ENCODE data around the gene BMPR1A.

DNA sequence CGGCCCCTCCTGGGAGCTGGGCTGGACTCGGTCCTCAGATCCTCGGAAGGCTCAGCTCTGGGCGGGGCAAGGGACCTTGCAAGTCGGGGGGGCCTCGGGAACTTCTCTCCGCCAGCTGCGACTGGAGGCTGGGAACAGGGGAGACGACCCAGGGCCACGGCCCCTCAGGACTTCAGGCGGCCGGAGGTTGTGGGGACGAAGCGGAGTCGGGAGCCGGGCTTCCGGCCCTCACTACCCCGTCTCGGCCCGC, 214.5 kb downstream of the BMPR1A start:
- no peak for TF ChIP-seq JUN (CRISPR knock-in tag; IDR thresholded peaks at IDR 0.05)
- TF ChIP-seq, protein P1, sequence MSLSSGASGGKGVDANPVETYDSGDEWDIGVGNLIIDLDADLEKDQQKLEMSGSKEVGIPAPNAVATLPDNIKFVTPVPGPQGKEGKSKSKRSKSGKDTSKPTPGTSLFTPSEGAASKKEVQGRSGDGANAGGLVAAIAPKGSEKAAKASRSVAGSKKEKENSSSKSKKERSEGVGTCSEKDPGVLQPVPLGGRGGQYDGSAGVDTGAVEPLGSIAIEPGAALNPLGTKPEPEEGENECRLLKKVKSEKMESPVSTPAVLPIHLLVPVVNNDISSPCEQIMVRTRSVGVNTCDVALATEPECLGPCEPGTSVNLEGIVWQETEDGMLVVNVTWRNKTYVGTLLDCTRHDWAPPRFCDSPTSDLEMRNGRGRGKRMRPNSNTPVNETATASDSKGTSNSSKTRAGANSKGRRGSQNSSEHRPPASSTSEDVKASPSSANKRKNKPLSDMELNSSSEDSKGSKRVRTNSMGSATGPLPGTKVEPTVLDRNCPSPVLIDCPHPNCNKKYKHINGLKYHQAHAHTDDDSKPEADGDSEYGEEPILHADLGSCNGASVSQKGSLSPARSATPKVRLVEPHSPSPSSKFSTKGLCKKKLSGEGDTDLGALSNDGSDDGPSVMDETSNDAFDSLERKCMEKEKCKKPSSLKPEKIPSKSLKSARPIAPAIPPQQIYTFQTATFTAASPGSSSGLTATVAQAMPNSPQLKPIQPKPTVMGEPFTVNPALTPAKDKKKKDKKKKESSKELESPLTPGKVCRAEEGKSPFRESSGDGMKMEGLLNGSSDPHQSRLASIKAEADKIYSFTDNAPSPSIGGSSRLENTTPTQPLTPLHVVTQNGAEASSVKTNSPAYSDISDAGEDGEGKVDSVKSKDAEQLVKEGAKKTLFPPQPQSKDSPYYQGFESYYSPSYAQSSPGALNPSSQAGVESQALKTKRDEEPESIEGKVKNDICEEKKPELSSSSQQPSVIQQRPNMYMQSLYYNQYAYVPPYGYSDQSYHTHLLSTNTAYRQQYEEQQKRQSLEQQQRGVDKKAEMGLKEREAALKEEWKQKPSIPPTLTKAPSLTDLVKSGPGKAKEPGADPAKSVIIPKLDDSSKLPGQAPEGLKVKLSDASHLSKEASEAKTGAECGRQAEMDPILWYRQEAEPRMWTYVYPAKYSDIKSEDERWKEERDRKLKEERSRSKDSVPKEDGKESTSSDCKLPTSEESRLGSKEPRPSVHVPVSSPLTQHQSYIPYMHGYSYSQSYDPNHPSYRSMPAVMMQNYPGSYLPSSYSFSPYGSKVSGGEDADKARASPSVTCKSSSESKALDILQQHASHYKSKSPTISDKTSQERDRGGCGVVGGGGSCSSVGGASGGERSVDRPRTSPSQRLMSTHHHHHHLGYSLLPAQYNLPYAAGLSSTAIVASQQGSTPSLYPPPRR (CRISPR knock-in tag; IDR thresholded peaks at IDR 0.05; ENCODE audit: borderline replicate concordance): no peak

Data from HepG2 (cell line).